NCI-H1694 treated with DMSO at 0.1 percent for 48 hours (cell line): Measurements from ENCODE around the gene KIAA1217.

Source experiments
- DNase-seq: peaks from one replicate; lab custom pipeline; 2025; lab: John Stamatoyannopoulos, UW

The KIAA1217 gene

DNA sequence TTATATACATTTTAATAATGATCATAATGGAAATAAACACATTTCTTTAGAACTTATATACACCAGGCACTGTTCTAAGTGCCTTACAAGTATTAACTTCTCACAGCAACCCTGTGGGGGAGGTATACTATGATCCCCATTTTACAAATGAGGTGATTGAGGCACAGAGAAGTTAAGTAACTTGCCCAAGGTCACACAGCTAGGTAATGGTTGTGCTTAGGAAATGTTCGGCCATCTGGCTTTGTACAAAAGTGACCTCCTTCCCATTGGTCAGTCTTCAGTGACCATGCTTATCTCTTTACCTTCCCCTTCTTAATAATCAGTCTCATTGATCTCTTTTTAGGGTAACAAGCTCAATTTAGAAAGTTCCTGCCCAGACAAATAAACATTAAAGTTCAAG, 158.8 kb downstream of the KIAA1217 start:
- no peak for DNase-seq

DNA sequence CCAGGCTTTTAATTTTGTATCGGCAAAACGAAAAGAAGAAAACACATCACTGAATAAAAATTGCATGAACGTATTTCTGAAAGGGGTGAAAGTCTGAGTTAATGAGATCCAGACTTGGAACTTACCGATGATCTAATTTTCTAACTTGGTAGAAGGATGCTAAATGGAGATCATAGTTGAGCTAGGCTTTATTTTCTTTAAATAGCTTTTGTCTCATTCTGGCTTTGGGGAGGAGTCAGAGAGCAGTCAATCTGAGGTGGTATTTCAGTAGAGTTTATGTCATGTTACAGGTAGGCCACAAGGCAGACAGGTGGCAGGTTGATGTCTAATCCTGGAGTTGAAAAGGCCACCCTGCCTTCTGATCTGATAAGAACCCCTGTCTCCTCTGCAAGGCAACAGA, 161.9 kb downstream of the KIAA1217 start:
- no peak for DNase-seq

DNA sequence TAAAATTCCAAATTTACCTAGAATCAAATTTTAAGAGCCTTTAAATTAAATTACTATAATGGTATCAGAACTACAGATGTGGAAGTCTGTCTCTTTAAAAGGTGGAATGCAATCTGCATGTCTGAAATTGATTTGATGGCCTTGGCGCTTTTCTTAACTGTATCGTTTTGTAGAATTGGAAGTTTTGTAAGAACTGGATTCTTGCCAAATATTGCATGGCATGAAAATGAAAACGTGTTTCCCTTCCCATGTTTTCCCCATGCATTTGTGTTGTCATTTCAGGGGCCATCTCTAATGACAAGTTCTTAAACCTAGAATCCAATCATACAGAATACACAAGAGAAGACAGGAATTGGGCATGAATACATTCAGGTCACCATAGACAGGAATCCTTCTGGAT, 162.5 kb downstream of the KIAA1217 start:
- no peak for DNase-seq

DNA sequence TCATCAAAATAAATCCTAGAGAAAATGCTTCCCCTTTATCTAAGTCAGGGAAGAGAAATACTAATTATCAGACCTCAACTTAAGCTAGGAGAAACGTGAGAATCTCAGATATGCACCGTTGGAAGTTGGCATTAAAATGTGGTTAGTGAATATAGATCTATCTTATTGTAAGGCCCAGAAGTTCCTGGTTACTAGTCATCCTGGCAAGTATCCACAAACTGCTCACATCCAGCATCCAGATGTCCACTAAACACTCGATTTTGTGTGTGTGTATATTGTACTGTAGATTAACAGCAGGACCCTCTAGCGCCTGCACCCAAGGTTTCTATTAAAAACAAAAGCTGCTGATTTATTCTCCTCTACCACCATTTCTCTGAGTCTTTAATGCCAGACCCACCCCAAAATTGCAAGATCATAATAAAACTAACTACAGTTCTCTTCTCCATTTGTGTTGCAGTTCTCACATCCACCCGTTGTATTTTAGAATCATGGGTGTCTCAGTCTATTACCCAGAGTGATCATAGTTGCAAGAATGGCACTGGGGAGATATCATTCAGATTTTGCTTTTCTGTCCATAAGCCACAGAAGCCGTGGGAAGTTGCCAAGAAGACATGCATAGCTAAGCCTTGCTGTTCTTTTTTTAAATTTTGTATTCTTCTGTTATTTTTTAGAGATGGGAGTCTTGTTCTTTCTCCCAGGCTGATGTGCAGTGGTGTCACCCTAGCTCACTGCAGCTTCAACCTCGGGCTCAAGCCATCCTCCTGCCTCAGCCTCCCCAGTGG, 165.4 kb downstream of the KIAA1217 start:
- no peak for DNase-seq

DNA sequence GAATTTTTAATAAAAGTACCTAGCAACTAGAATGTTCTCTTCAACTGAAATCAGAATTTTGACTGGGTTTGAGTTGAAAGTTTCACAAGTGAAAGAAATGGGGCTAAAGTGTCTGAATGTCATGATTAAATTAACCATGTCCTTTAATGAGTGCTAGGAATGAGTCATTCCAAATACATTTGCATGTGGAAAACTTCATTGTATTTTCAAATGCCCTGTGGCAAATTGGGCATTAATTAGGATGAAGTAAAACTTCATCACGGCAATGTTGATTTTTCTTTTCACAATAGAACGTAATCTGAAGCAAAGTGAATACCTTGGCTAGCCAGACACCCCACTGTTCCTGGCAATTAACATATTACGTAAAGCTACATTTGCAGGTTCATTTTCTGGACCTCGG, 166.6 kb downstream of the KIAA1217 start:
- no peak for DNase-seq

DNA sequence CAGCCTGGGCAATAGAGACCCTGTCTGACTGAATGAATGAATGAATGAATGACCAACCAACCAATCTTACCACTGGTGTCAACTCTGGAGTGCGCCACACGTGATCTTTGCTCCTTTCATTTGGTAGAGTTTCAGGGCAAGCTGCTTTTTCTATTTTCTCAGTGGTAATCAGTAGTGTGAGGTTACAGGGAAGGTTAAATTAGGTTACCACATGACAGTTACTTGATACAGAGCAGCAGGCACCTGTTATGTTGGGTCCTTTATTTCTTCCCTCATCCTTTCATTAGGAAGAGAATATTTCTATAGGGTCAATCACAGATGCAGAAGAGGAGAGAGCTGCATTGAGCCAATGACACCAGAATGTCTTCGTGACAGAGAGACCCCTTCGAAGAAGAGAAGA, 167.8 kb downstream of the KIAA1217 start:
- no peak for DNase-seq

DNA sequence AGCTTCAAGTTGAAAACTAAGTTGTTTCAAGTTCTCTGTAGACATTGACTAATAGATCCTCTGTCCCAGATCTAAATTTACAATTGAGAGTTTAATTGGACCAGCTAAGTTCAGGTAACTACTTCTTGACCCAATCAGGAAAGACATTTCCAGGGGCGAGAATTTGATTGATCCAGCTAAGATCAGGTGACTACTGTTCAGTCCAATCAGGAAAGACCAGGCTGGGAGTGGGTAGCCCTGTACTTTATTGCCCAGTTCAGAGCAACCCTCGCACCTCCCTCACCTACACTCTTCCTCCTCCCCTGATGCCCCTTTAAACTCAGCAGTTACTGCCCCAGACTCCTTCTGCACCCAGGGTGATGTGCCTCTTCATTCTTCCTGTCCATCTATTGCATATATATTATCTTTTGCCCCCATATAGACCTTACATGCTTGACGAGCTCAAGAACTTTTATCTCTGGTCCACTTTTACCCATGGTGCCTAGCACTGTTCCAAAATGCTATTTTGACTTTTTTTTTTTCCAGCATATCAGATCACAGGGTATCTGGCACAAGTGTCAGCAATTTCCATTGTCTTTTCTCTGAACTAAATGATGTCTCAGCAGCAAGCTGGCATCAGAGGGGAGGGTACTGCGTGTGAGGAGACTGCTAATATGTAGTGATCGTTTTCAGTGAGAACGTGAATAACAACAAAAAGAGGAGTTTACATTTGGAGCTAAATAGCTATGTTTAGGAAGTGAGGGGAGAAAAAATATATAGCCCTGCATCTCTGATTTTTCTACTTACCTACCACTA, 169.4 kb downstream of the KIAA1217 start:
- no peak for DNase-seq

DNA sequence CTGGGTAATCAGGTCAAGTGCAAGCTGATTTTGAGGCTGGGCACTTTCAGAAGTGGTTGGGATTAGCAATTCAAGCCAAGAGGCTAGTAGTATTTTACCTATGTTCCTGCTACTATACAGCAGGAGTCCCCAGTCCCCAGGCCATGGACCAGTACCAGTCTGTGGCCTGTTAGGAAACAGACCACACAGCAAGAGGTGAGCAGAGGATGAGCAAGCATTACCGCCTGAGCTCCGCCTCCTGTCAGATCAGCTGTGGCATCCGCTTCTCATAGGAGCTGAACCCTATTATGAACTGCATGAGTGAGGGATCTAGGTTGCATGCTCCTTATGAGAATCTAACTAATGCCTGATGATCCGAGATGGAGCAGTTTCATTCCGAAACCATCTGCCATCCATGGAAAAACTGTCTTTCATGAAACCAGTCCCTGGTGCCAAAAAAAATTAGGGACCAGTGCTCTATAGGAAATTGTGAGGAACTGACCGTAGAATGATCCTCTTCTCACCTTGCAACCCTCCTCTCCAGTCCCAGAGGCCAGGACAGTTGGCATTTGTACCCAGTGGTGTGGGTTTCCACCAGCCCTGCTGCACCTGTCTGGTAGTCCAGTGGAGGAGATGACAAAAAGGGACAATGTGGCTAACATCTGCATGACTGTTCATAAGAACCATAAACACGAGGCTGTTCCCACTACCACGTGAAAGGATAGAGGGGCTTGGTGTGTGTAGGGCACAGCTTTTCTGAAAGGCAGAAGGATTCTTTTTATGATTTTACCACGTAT, 172.5 kb downstream of the KIAA1217 start:
- no peak for DNase-seq

DNA sequence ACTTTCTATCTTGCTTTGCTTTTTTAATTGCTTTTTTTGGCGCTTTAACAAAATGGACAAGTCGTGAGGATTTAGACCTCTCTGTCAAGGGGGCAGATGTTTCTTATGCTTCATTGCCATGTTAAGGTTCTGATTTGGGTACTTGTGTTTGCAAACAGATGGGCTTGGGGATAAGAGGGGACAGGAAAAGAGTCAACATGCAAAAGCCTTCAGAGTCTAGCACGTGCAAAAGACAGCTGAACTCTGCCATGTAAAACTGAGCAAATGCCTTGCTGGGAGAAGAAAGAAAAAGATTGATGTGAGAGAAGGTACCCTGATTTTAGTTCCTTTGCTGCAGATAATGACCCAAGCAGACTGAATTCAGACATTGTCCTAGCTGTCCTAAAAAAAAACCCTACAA, 173.1 kb downstream of the KIAA1217 start:
- no peak for DNase-seq

DNA sequence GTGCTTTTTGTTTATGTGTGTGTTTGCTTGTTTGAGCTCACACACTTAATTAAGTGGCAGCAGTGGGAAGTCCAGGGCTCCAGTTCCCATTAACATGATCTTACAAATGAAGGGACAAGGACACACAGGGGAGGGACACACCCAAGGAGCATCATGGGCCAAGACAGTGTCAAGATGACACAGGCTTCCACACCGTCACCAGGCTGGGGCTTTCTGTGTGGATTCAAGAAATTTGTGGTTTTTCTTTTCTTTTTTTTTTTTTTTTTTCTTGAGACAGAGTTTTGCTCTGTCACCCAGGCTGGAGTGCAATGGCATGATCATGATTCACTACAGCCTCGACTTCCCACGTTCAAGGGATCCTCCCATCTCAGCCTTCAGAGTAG, 173.6 kb downstream of the KIAA1217 start:
- no peak for DNase-seq

DNA sequence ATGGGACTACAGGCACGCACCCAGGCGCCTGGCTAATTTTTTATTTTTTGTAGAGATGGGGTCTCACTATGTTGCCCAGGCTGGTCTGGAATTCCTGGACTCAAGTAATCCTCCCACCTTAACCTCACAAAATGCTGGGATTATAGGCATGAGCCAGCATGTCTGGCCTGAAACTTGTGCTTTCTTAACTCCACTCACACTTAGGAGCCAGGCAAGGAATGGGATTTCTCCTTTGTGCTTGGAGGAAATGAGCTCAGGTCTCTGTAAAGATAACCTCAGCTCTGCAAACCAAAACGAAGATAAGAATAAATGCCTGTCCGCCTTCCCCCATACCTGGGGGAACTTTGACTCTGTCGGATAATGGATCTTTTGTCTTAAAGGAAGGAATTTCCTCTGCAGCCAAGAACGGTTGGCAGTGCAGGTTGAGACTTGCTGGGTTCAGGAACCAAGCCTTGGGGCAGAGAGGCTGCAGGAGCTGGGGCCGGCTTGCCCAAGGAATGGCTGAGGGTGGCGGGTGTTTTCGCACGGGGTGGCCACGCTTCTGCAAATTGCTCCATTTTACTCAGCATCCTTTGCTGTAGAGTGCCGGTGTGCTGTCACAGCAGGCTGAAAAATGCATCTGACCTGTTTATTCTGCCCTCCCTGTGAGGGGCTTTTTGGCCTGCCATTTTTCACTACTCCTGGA, 174.2 kb downstream of the KIAA1217 start:
- DNase-seq = no peak

DNA sequence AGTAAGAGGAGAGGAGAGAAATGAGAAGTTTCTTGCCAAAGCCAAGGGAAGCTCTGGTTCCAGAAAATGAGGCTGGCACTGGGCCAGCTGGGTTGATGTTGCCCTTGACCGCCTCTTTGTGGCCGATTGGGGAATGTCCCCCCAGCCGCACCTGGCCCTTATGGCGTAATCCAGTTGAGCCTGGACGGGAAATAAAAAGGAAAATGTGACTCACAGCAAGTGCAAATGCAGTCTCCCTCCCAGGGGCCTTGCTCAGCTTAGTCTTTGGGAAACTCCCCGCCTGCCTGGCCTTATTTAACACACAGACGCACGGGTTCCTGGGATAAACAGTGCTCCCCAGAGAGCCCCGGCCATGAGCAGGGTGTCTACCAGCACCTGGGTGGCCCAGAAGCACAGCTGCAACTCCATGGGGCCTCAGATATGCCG, 174.8 kb downstream of the KIAA1217 start:
- no peak for DNase-seq

DNA sequence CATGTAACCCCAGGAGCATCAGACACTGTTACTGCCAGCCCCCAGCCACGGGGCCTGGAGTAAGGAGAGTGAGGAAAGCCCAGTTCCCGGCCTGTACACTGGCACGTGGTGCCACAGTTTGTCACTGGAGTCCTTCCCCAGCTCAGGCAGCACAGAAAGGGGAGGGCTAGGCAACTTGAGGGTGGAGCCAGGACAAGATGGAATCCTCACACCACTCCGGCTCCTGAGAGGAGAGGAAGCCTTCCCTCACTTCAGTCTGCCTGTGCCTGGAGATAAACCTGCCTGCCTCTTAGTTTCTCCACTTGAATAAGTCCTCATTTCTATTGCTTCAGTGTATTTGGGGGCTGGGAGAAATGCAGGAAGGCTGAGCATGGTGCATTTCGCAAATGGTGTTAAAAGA, 176.0 kb downstream of the KIAA1217 start:
- no peak for DNase-seq

DNA sequence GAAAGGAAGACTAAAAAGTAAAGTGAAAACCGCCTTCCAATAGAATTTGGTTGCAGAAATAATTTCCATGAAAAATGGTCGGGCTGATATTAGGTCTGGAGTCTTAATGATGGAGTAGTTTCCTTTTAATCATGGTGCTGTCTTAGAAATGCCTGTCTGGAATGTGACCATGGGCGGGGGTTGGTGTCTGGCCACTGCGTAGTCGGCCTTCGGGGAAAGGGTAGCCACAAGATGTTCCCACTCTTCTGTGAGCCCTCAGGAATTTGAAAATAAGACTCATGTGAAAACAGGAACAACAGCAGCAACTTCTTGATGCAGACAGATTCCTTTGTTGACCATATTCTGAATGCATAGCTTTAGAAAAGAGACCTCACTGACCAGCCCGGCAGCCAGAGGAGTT, 176.8 kb downstream of the KIAA1217 start:
- no peak for DNase-seq

DNA sequence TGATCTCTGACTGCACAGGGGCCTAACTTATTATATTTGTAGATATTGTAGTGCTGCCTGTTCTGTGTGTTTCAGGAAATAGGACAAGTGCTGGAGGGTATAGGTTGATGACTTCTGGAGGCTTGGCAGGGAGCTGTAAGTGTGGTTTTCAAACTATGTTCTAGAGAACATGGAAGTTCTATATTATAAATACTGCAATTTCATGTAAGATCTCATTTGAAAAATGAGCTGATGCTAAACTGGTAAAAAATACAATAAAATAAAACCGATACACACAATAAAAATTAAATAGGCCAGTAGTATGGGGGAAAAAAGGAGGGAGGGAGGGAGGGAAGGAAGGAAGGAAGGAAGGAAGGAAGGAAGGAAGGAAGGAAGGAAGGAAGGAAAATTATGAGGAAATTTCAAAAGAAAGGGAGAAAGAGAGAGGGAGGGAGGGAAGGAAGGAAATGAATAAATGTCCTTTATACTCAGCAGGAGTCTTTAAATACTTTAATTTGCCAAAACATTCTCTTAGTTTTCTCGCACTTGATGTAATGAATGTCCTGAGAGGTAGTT, 181.3 kb downstream of the KIAA1217 start:
- DNase-seq = no peak

DNA sequence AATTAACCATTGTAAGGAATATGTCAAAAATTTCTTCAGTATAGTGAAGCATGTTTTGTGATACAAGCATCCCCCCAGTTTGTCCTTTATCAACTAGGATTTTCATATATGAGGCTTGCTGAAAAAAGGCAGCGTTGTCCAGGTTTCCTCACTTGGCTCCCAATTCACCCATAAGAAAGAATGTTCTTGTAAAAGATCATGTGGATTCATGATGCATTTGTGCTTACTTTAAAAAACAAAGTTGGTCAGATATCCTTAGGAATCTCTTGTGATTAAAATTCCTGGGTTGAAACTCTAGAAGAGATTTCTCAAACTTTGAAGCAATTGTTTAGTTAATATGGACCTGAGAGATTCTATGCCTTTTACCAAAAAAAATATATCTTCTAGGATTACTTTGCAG, 181.8 kb downstream of the KIAA1217 start:
- no peak for DNase-seq

DNA sequence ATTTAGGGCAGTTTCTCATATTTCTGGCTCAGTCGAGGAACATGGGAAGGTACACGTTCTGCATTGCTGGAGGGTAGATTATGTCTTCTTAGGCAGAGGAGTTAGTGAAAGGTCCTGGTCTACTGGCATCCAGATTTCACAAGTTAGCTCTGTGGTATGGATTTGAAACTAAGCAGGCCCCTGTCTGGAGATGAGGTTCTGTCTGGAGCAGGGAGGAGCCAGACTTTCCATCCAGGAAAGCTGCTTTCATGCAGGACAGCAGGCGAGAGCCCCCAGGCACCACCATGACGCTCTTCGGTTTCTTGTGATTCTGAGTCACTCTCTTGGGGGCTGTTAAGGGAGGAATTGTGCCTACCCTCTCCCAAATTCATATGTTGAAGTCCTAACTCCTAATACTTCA, 184.3 kb downstream of the KIAA1217 start:
- no peak for DNase-seq

DNA sequence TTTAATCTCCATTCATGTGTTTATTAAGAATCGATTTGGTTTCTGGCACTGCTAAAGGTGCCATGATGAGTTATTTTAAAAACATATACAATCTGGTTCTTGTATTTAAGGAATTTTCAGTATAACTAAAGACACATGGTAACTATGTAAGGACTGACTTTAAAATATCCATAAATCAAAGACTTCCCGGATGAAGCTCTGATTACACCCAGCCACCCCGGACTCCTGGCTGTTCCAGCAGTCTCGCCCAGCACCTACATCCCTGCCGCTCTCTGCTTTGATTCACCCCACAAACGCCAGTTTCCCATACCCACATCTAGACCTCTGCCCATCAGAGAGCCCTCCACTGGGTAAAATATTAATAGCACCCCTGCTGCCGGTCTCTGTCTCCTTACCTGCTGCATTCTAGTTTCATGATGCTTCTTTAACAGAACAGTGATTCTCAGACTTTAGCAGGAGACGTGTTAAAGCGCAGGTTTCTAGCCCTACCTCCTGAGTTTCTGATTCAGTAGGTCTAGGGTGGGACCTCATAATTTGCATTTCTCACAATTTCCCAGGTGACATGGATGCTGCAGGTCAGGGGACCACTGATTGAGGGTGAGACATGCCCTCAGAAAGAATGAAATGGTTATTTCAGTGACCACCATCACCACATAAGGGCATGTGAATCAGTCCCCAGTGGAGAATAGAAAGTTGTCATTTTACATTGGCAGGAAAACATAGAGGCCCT, 185.7 kb downstream of the KIAA1217 start:
- DNase-seq = no peak

DNA sequence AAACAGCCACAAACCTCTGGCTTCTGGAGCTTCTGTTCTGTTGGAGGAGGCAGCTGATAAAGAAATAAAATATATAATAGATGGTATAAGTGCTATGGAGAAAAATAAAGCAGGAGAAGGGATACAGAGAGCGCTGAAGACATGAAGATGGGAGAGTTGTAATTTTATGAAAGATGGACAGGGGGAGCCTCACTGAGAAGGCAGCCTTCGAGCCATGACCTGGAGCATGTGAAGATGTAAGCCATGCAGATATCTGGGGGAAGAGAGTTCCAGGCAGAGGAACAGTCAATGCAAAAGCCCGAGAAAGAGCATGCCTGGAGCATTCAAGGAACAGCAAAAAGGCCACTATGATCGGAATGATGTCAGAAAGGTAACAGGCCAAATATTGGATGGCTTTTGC, 187.5 kb downstream of the KIAA1217 start:
- no peak for DNase-seq

DNA sequence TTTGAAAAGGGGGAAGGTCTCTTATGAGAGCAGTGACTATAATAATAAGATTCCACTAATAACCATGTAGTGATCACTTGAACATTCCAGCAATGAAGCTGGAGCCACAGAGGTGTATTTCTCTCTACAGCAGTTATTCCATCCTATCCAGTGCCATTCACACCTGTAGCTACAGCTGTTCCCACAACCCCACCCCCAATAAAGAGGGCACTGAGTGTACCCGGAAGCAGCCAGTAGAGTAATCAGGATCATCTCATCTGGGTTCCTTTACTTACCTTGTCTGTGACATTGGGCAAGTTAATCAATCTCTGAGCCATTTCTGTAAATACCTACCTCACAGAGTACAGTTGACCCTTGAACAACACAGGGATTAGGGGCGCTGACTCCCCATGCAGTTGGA, 188.7 kb downstream of the KIAA1217 start:
- DNase-seq = no peak

DNA sequence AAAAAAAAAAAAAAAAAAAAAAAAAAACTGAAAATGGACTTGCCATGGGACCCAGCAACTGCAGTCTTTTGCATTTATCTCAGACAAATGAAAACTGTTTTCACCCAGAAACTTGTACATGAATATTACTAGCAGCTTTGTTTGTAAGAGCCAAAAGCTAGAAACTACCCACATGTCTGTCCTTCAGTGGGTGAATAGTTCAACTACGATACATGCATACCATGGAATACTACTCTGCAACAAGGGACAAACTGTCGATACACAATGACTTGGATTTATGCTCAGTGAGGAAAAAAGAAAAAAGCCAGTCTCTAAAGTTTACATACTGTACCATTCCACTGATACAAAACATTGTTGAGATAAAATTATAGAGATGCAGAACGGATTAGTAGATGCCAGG, 195.6 kb downstream of the KIAA1217 start:
- no peak for DNase-seq
